Posterior vena cava (tissue), 2 donors: Measurements from ENCODE around the gene TERB2. TPM values are rescaled to one million over a fixed set of nuclear protein-coding genes. Genes with fewer than 3 reads are reported as not detected.

ENCODE experiments used
- total RNA-seq, 2 donors: library from RNA; stranded (reverse); fragmentation: NEBNext Ultra II Directional; extraction: Animal tissue kit (Norgen Biotek cat#: 25700); gene quantifications; one replicate each; pipeline ENCODE4 v1.2.1, GENCODE V29; 2021
- donor health status: DM: yes; HTN: yes; CAD: no.
- donor health status: DM: yes; HTN: yes; CAD: no.

Gene TERB2
- total RNA-seq, 2 donors from 2014 or later: not detected

Other genes with a start within 250 kb of the TERB2 start
- 1 to 10 TPM; 1.0 to 2.2 TPM for gene PATL2, start 245.4 kb upstream of the TERB2 start, total RNA-seq
- gene B2M, start 245.2 kb upstream of the TERB2 start, total RNA-seq: 1,000 to 10,000 TPM; 1,809 to 2,111 TPM
- gene TRIM69, start 220.2 kb upstream of the TERB2 start, total RNA-seq: 10 to 100 TPM; 20.0 to 28.7 TPM
- gene SORD, start 66.5 kb downstream of the TERB2 start, total RNA-seq: 1 to 10 TPM; 6.7 to 9.3 TPM
- 1 to 10 TPM in 1 of 2 donors, under 1 TPM in 1; 0.57 to 2.7 TPM for gene DUOX2, start 157.5 kb downstream of the TERB2 start, total RNA-seq
- not detected for gene DUOXA2, start 157.6 kb downstream of the TERB2 start, total RNA-seq
- gene DUOXA1, start 173.2 kb downstream of the TERB2 start, total RNA-seq: 1 to 10 TPM in 1 of 2 donors, under 1 TPM in 1; 0.81 to 5.3 TPM
- gene DUOX1, start 173.3 kb downstream of the TERB2 start, total RNA-seq: 1 to 10 TPM in 1 of 2 donors, under 1 TPM in 1; 0.62 to 4.4 TPM
- gene SHF, start 231.3 kb downstream of the TERB2 start, total RNA-seq: 1 to 10 TPM; 8.0 to 8.5 TPM